Measurements from ENCODE around the gene ERICH6B. TPM values are rescaled to one million over a fixed set of nuclear protein-coding genes. Genes with fewer than 3 reads are reported as not detected.

Gene ERICH6B
- total and polyA plus RNA-seq, 2 of the 8 experiments (the other 6 are each of a cell fraction or from before 2014, with no cell fraction given): not detected

- H3K9ac ChIP-seq (replicated peaks in 1 of 4; ENCODE audit: extremely low read depth in 1 of 4, low read depth in 3 of 4, low read length in 3 of 4): no peak overlapping the region
- no peak overlapping the region for H3K14ac ChIP-seq (ENCODE audit: insufficient read length)
- FAIRE-seq: no peak
- no peak overlapping the region for H2AFZ ChIP-seq (ENCODE audit: low read length)
- no peak overlapping the region for H3K4ac ChIP-seq (replicated peaks; ENCODE audit: insufficient read length, low read depth, low read length)
- no peak overlapping the region for H2BK120ac ChIP-seq (replicated peaks; ENCODE audit: low read depth, low read length)
- H4K8ac ChIP-seq (ENCODE audit: extremely low read depth, insufficient read depth, low read length): no peak overlapping the region
- H3K79me1 ChIP-seq (ENCODE audit: low read depth, low read length): no peaks in the 10 kb centered on the region
- no peak overlapping the region for H2BK12ac ChIP-seq (ENCODE audit: low read depth, low read length)
- 82% methylated on average over 6 of the region's 6 CpGs; no CpG with 5 or more reads in 1 of the 2 experiments for WGBS, 2 experiments (ENCODE audit: extremely low coverage in 1 of 2, insufficient coverage in 1 of 2, insufficient read length in 1 of 2, insufficient replicate concordance in 2 of 2, low coverage in 1 of 2, low lambda C conversion rate in 2 of 2, missing lambda C conversion rate in 1 of 2)
- no peak overlapping the region for H2BK5ac ChIP-seq (ENCODE audit: low read depth, low read length)
- no peak overlapping the region for H3K56ac ChIP-seq (replicated peaks; ENCODE audit: insufficient read length, low read depth, low read length)
- H3K27me3 ChIP-seq (replicated peaks in 1 of 4; ENCODE audit: control insufficient read depth in 3 of 4, extremely low read depth in 1 of 4, insufficient read depth in 3 of 4, low read length in 3 of 4): no peaks in the 10 kb centered on the region
- H3K23ac ChIP-seq (ENCODE audit: insufficient read length): no peak overlapping the region
- no peak overlapping the region for H4K5ac ChIP-seq (ENCODE audit: insufficient read length, low read depth, low read length)
- H3K36me3 ChIP-seq (ENCODE audit: control insufficient read depth in 2 of 4, insufficient read depth in 4 of 4, low read length in 3 of 4): no peaks in the 10 kb centered on the region
- H3K27ac ChIP-seq (ENCODE audit: low read depth, low read length): no peak overlapping the region
- H3K4me3 ChIP-seq (ENCODE audit: extremely low read depth in 1 of 4, insufficient read depth in 2 of 4, low read depth in 3 of 4, low read length in 4 of 4): no peak overlapping the region
- H2AK5ac ChIP-seq (ENCODE audit: low read depth, low read length): no peak overlapping the region
- H3K23me2 ChIP-seq (ENCODE audit: low read depth, low read length): no peaks in the 10 kb centered on the region
- H3K4me1 ChIP-seq (replicated peaks in 1 of 4; ENCODE audit: control insufficient read depth in 3 of 4, insufficient read depth in 4 of 4, low read length in 3 of 4): no peaks in the 10 kb centered on the region
- H3K9me3 ChIP-seq (ENCODE audit: insufficient read depth in 2 of 2, low read depth in 1 of 2, low read length in 1 of 2): no peaks in the 10 kb centered on the region
- no peak overlapping the region for H3K18ac ChIP-seq (ENCODE audit: extremely low read depth, low read length)
- POLR2A ChIA-PET (ENCODE audit: partially characterized antibody): interaction anchor here (1.0 kb wide), 1 partner anchor 9 kb away, joined by 3 read pairs; no protein-coding TSS in a partner anchor
- H4K20me1 ChIP-seq (replicated peaks in 1 of 2; ENCODE audit: control insufficient read depth in 1 of 2, insufficient read depth in 2 of 2, low read length in 2 of 2): no peaks in the 10 kb centered on the region
- no peaks in the 10 kb centered on the region for H3K79me2 ChIP-seq (ENCODE audit: control insufficient read depth in 1 of 2, insufficient read depth in 2 of 2, low read length in 2 of 2)
- CTCF ChIA-PET (ENCODE audit: partially characterized antibody): interaction anchor here (1.0 kb wide), 1 partner anchor 157 kb away, joined by 3 read pairs; no protein-coding TSS in a partner anchor
- H2BK15ac ChIP-seq (ENCODE audit: low read length): no peak overlapping the region
- H4K91ac ChIP-seq (replicated peaks; ENCODE audit: insufficient read length, low read length): no peak overlapping the region
- no peak for DNase-seq (ENCODE audit: low read depth in 1 of 2, low spot score in 2 of 2)
- no peak overlapping the region for H3K4me2 ChIP-seq (ENCODE audit: insufficient read depth in 1 of 2, low read depth in 2 of 2, low read length in 2 of 2)
- H2BK20ac ChIP-seq (ENCODE audit: low read length): no peak overlapping the region
- no peak for TF ChIP-seq SIRT6 (IDR thresholded peaks at IDR 0.05; ENCODE audit: low read length)
These were observed 67.3 kb downstream of the ERICH6B start for GRCh38 chr13:45548281-45548680.
